TTC549 (cell line): ENCODE measurements around the gene PARP4.
"Not testable (repeated sequence)": the region's sequence is repeated elsewhere in the genome, so short reads cannot be mapped to it uniquely, and the experiment has no call there.

Experiments
- FAIRE-seq: peaks from 2 replicates; lab custom pipeline; 2012; peaks lifted over from hg19 to GRCh38; lab: Jason Lieb, UNC

The PARP4 gene

GRCh38 chr13:24444851-24445250 lies 67.7 kb downstream of the PARP4 start:
- not testable (repeated sequence) for FAIRE-seq

- FAIRE-seq: no peak
These were observed 69.2 kb downstream of the PARP4 start for GRCh38 chr13:24443366-24443765.

GRCh38 chr13:24426045-24426444 lies 86.5 kb downstream of the PARP4 start:
- not testable (repeated sequence) for FAIRE-seq

- FAIRE-seq: not testable (repeated sequence)
These were observed 92.9 kb downstream of the PARP4 start for GRCh38 chr13:24419668-24420067.

- FAIRE-seq: no peak
These were observed 104.7 kb downstream of the PARP4 start for GRCh38 chr13:24407844-24408243.

GRCh38 chr13:24406524-24406923 lies 106.1 kb downstream of the PARP4 start:
- no peak for FAIRE-seq

- FAIRE-seq: no peak
These were observed 115.8 kb downstream of the PARP4 start for GRCh38 chr13:24396821-24397220.

GRCh38 chr13:24392972-24393371 lies 119.6 kb downstream of the PARP4 start:
- no peak for FAIRE-seq

- FAIRE-seq: not testable (repeated sequence)
These were observed 120.6 kb downstream of the PARP4 start for GRCh38 chr13:24391771-24392683.

- FAIRE-seq: not testable (repeated sequence)
These were observed 121.8 kb downstream of the PARP4 start for GRCh38 chr13:24390795-24391194.

GRCh38 chr13:24389506-24389905 lies 123.1 kb downstream of the PARP4 start:
- FAIRE-seq: no peak

GRCh38 chr13:24388743-24389142 lies 123.8 kb downstream of the PARP4 start:
- not testable (repeated sequence) for FAIRE-seq

GRCh38 chr13:24386816-24387708 lies 125.5 kb downstream of the PARP4 start:
- no peak for FAIRE-seq

- no peak for FAIRE-seq
These were observed 126.7 kb downstream of the PARP4 start for GRCh38 chr13:24385902-24386301.

- FAIRE-seq: not testable (repeated sequence)
These were observed 127.6 kb downstream of the PARP4 start for GRCh38 chr13:24384946-24385345.

- FAIRE-seq: not testable (repeated sequence)
These were observed 128.5 kb downstream of the PARP4 start for GRCh38 chr13:24384091-24384490.

GRCh38 chr13:24381541-24382265 lies 130.9 kb downstream of the PARP4 start:
- no peak for FAIRE-seq

- not testable (repeated sequence) for FAIRE-seq
These were observed 131.7 kb downstream of the PARP4 start for GRCh38 chr13:24380881-24381280.

GRCh38 chr13:24380227-24380626 lies 132.4 kb downstream of the PARP4 start:
- not testable (repeated sequence) for FAIRE-seq

GRCh38 chr13:24371273-24371672 lies 141.3 kb downstream of the PARP4 start:
- FAIRE-seq: not testable (repeated sequence)
